A673 (cell line): ENCODE measurements around the gene SECTM1. TPM values are rescaled to one million over a fixed set of nuclear protein-coding genes. Genes with fewer than 3 reads are reported as not detected.

Experiments used
- BruUV-seq: library from RNA; stranded (reverse); fragments of 400-500 nt; replicated peaks from 2 replicates; lab custom pipeline; 2021; lab: Mats Ljungman, UMichigan
- CTCF ChIA-PET: fragments of 300-600 bp; sonication (Branson Sonifier 250); formaldehyde crosslinking; loops from one replicate; lab custom pipeline; 2022; ENCODE audit warnings: antibody characterized with exemption; lab: Charles Lee
- POLR2A ChIA-PET: fragments of 300-600 bp; sonication (Branson Sonifier 250); formaldehyde crosslinking; loops from one replicate; lab custom pipeline; 2022; ENCODE audit warnings: antibody characterized with exemption; ENCODE audit not compliant: low non-redundant PET; lab: Charles Lee
- DNase-seq: peaks from one replicate; pipeline ENCODE4 v3.0.0-alpha.2; 2015; ENCODE audit warnings: low spot score
- H3K27ac ChIP-seq: fragments of 200-600 bp; sonication (generic); 2 replicates; pipeline ENCODE4 v1.5.1; 2016; ENCODE audit warnings: mixed run types, low read depth, mild to moderate bottlenecking, mixed read lengths, antibody characterized with exemption, low read length; ENCODE audit not compliant: poor library complexity, severe bottlenecking
- H3K27me3 ChIP-seq: fragments of 200-600 bp; sonication (generic); replicated peaks from 2 replicates; pipeline ENCODE4 v1.6.1; 2017; ENCODE audit warnings: mixed run types, low read depth, mild to moderate bottlenecking, mixed read lengths, antibody characterized with exemption, low read length; ENCODE audit not compliant: insufficient read depth, poor library complexity
- H3K36me3 ChIP-seq: fragments of 200-600 bp; sonication (generic); 2 replicates; pipeline ENCODE4 v1.6.1; 2016; ENCODE audit warnings: mixed run types, mild to moderate bottlenecking, mixed read lengths, antibody characterized with exemption, low read length; ENCODE audit not compliant: insufficient read depth, poor library complexity, severe bottlenecking
- H3K4me1 ChIP-seq: fragments of 200-600 bp; sonication (generic); 2 replicates; pipeline ENCODE4 v1.6.1; 2017; ENCODE audit warnings: mixed run types, mild to moderate bottlenecking, mixed read lengths, antibody characterized with exemption, low read length; ENCODE audit not compliant: insufficient read depth, poor library complexity, severe bottlenecking
- H3K4me3 ChIP-seq: fragments of 200-600 bp; sonication (generic); 2 replicates; pipeline ENCODE4 v1.5.1; 2016; ENCODE audit warnings: low read depth, mixed run types, mild to moderate bottlenecking, mixed read lengths, low read length; ENCODE audit not compliant: poor library complexity, severe bottlenecking
- H3K9me3 ChIP-seq: fragments of 200-600 bp; sonication (generic); 2 replicates; pipeline ENCODE4 v1.6.1; 2016; ENCODE audit warnings: mixed run types, low read depth, mild to moderate bottlenecking, mixed read lengths, antibody characterized with exemption, low read length; ENCODE audit not compliant: poor library complexity, severe bottlenecking
- EZH2 ChIP-seq: fragments of 200-600 bp; sonication (generic); IDR thresholded peaks from 2 replicates; pipeline ENCODE4 v1.6.1; 2017; ENCODE audit warnings: borderline replicate concordance, low read depth, mild to moderate bottlenecking, mixed read lengths, antibody characterized with exemption, low read length; ENCODE audit not compliant: poor library complexity, severe bottlenecking
- intact Hi-C: fragments of 100-400 bp; cut with micrococcal nuclease; formaldehyde crosslinking; loops from one replicate; pipeline ENCODE4 v1.10.0; 2022; ENCODE audit not compliant: unreplicated experiment
- total RNA-seq: library from RNA; stranded (reverse); gene quantifications from 2 replicates; pipeline ENCODE4 v1.2.3, GENCODE V29; 2021
- TF ChIP-seq, protein P1 (sequence below): fragments of 300-800, 200-600 bp; sonication (generic); conservative IDR thresholded peaks from 2 replicates; pipeline ENCODE4 v1.5.1; 2017; ENCODE audit warnings: low read depth, mild to moderate bottlenecking, antibody characterized with exemption, low read length, moderate library complexity, mixed read lengths

Gene SECTM1
- total RNA-seq, 1 experiment from 2014 or later = 1.4 TPM

DNA sequence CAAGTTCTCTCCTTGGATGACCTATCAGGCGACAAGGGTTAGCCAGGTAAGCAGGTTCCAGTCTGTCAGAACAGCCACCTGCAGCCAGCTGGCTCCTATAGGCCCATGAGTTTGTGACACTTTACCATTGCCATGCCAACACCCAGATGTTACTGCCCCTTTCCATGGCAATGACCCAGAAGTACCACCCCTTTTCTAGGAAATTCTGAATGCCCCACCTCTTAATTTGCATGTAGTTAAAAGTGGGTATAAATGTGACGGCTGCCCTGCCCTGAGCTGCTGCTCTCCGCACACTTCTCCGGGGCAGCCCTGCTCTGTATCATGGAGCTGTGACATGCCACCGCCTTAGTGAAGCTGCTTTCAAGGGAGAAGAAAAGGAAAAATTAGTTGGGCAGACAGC, 10.0 kb upstream of the SECTM1 start:
- H3K4me3 ChIP-seq = no peak overlapping the region
- ChIA-PET POLR2A (no interaction called here), CTCF (no interaction called here)
- no peaks in the 10 kb centered on the region for H3K9me3 ChIP-seq
- intact Hi-C loops = no loop called here
- H3K27ac ChIP-seq = no peak overlapping the region
- peaks cover 14% of the 10 kb centered on the region for H3K4me1 ChIP-seq
- no peak for DNase-seq
- no peaks in the 10 kb centered on the region for H3K27me3 ChIP-seq
- TF ChIP-seq, protein P1, sequence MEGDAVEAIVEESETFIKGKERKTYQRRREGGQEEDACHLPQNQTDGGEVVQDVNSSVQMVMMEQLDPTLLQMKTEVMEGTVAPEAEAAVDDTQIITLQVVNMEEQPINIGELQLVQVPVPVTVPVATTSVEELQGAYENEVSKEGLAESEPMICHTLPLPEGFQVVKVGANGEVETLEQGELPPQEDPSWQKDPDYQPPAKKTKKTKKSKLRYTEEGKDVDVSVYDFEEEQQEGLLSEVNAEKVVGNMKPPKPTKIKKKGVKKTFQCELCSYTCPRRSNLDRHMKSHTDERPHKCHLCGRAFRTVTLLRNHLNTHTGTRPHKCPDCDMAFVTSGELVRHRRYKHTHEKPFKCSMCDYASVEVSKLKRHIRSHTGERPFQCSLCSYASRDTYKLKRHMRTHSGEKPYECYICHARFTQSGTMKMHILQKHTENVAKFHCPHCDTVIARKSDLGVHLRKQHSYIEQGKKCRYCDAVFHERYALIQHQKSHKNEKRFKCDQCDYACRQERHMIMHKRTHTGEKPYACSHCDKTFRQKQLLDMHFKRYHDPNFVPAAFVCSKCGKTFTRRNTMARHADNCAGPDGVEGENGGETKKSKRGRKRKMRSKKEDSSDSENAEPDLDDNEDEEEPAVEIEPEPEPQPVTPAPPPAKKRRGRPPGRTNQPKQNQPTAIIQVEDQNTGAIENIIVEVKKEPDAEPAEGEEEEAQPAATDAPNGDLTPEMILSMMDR = no peak
- no peaks in the 10 kb centered on the region for H3K36me3 ChIP-seq
- BruUV-seq = no TSS peak

- intact Hi-C loops = no loop called here
- DNase-seq = no peak
- CTCF ChIA-PET = no interaction called here
- TF ChIP-seq, protein P1 = no peak
- no peak for TF ChIP-seq EZH2
- Histone ChIP-seq H3K27ac (no peak overlapping the region), H3K36me3 (no peaks in the 10 kb centered on the region), H3K4me3 (no peak overlapping the region), H3K4me1 (peaks cover 9% of the 10 kb centered on the region), H3K27me3 (no peaks in the 10 kb centered on the region), H3K9me3 (no peaks in the 10 kb centered on the region)
- no TSS peak for BruUV-seq
- POLR2A ChIA-PET = no interaction called here
Measured at GRCh38 chr17:82342361-82343079, 9.0 kb upstream of the SECTM1 start.

GRCh38 chr17:82339634-82340580, 6.3 kb upstream of the SECTM1 start:
- Histone ChIP-seq H3K36me3 (no peaks in the 10 kb centered on the region), H3K4me1 (peaks cover 10% of the 10 kb centered on the region), H3K27ac (no peak overlapping the region), H3K27me3 (no peaks in the 10 kb centered on the region), H3K4me3 (peak overlapping the region; percentile 23), H3K9me3 (no peaks in the 10 kb centered on the region)
- no peak for DNase-seq
- ChIA-PET POLR2A (no interaction called here), CTCF (no interaction called here)
- intact Hi-C loops = no loop called here
- no TSS peak for BruUV-seq
- TF ChIP-seq, protein P1 = no peak
- TF ChIP-seq EZH2 = no peak
